NT2/D1 (cell line): ENCODE results near the gene SLC5A12.

Experiments
- YY1 ChIP-seq: IDR thresholded peaks from 2 replicates; pipeline ENCODE4 v1.6.1; 2011; ENCODE audit not compliant: insufficient read length, insufficient read depth
- ZNF274 ChIP-seq: IDR thresholded peaks from 2 replicates; pipeline ENCODE4 v1.6.1; 2011; ENCODE audit warnings: mild to moderate bottlenecking, low read depth, low read length

DNA sequence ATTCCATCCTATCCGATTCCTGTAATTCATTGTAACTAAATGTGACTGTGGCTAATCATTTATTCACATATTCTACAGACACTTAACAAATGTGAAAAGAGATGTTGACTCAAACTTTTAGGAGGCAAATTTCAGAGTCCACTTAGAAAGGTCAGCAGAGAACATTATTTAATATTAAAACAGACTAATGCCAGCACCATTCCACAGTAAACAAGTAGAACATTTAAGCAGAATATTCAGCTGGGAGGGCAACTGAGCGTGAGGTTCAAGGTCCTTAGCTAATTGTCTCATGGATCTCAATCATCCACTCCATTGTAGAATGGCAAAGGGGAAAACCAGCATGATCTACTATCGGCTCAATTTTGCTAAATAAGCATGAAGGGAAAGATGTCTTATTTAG, 5.1 kb upstream of the SLC5A12 start:
- TF ChIP-seq ZNF274 (no peak), YY1 (no peak)
